GM12878 (cell line): ENCODE results near the gene TGM5. TPM values are rescaled to one million over a fixed set of nuclear protein-coding genes. Genes with fewer than 3 reads are reported as not detected.

Experiments
- ATAC-seq: fragments of 200-7000 bp; cut with Tn5 transposase; 3 replicates; pipeline ENCODE4 v1.9.1; 2020; ENCODE audit warnings: mild to moderate bottlenecking, moderate library complexity
- BruUV-seq: library from RNA; stranded (reverse); fragments of 400-500 nt; replicated peaks from 2 replicates; lab custom pipeline; 2021; lab: Mats Ljungman, UMichigan
- CTCF ChIA-PET: fragments of 300-600 bp; sonication (Branson Sonifier 250); formaldehyde crosslinking; extraction: SDS; loops from one replicate; lab custom pipeline; 2021; ENCODE audit warnings: inconsistent platforms; lab: Yijun Ruan, JAX
- POLR2A ChIA-PET: fragments of 350-600 bp; formaldehyde crosslinking; extraction: SDS; loops from one replicate; lab custom pipeline; 2021; ENCODE audit warnings: inconsistent platforms; lab: Charles Lee
- RAD21 ChIA-PET: fragments of 300-600 bp; sonication (Branson Sonifier 250); formaldehyde crosslinking; loops from one replicate; lab custom pipeline; 2023; ENCODE audit warnings: antibody characterized with exemption; ENCODE audit not compliant: unreplicated experiment; lab: Charles Lee
- SMC1A ChIA-PET: fragments of 300-600 bp; sonication (Branson Sonifier 250); formaldehyde crosslinking; loops from one replicate; lab custom pipeline; 2023; ENCODE audit not compliant: unreplicated experiment, uncharacterized antibody; lab: Charles Lee
- DNase-seq: peaks from one replicate; pipeline ENCODE4 v3.0.0-alpha.2; 2011; ENCODE audit warnings: low read depth, low spot score
- FAIRE-seq: peaks from 3 replicates; lab custom pipeline; 2011; peaks lifted over from hg19 to GRCh38; lab: Jason Lieb, UNC
- H2AFZ ChIP-seq: 2 replicates; pipeline ENCODE4 v1.6.0; 2011; ENCODE audit warnings: low read depth, low read length, control low read depth; ENCODE audit not compliant: control insufficient read depth
- H3K27ac ChIP-seq: 2 replicates; pipeline ENCODE4 v1.5.1; 2011; ENCODE audit warnings: control low read depth; ENCODE audit not compliant: control insufficient read depth, insufficient read depth
- H3K27me3 ChIP-seq, 2 experiments: replicated peaks in 1 of 2; 2 replicates each; pipeline versions ENCODE4 v1.6.0 to v1.6.1; 2011; ENCODE audit warnings: low read length in 1 of 2; ENCODE audit not compliant: control insufficient read depth in 2 of 2, insufficient read depth in 2 of 2
- H3K36me3 ChIP-seq, 2 experiments: 2 replicates each; pipeline ENCODE4 v1.5.1; 2011; ENCODE audit warnings: low read length in 1 of 2; ENCODE audit not compliant: control insufficient read depth in 2 of 2, insufficient read depth in 2 of 2
- H3K4me1 ChIP-seq: 2 replicates; pipeline ENCODE4 v1.6.1; 2011; ENCODE audit warnings: mild to moderate bottlenecking, low read length, moderate library complexity, mixed read lengths; ENCODE audit not compliant: control insufficient read depth, insufficient read depth
- H3K4me2 ChIP-seq: 2 replicates; pipeline ENCODE4 v1.6.0; 2011; ENCODE audit warnings: control low read depth; ENCODE audit not compliant: control insufficient read depth, insufficient read depth
- H3K4me3 ChIP-seq: fragments of 200-600 bp; sonication (generic); 2 replicates; pipeline ENCODE4 v1.5.1; 2016
- H3K79me2 ChIP-seq: 2 replicates; pipeline ENCODE4 v1.6.0; 2011; ENCODE audit warnings: low read length; ENCODE audit not compliant: control insufficient read depth, insufficient read depth
- H3K9ac ChIP-seq: 2 replicates; pipeline ENCODE4 v1.8.0; 2011; ENCODE audit warnings: low read length, control low read depth, mixed read lengths; ENCODE audit not compliant: control insufficient read depth, insufficient read depth
- H3K9me3 ChIP-seq: replicated peaks from 3 replicates; pipeline ENCODE4 v1.5.1; 2011; ENCODE audit warnings: mild to moderate bottlenecking, low read length; ENCODE audit not compliant: control insufficient read depth, insufficient read depth
- H4K20me1 ChIP-seq: 2 replicates; pipeline ENCODE4 v1.6.0; 2011; ENCODE audit not compliant: control insufficient read depth, insufficient read depth
- BHLHE40 ChIP-seq, 2 experiments: fragments of 450-650 bp in 1 of 2; IDR thresholded peaks; 2 replicates each; pipeline ENCODE4 v1.6.1; 2011 to 2017; ENCODE audit warnings: low read depth in 2 of 2, borderline replicate concordance in 1 of 2, improper control_type of control experiment in 1 of 2, low read length in 1 of 2, mild to moderate bottlenecking in 1 of 2
- CBX3 ChIP-seq: fragments of 200-600 bp; sonication (generic); IDR thresholded peaks from 2 replicates; pipeline ENCODE4 v1.6.1; 2016; ENCODE audit warnings: low read depth, borderline replicate concordance
- ETV6 ChIP-seq, 2 experiments: fragments of 450-650 bp in 1 of 2; IDR thresholded peaks in 1 of 2; conservative IDR thresholded peaks in 1 of 2; 2 replicates each; pipeline ENCODE4 v1.6.1; 2014; ENCODE audit warnings: antibody characterized with exemption in 1 of 2, borderline replicate concordance in 1 of 2, low read depth in 1 of 2, mild to moderate bottlenecking in 1 of 2, moderate library complexity in 1 of 2
- GABPA ChIP-seq: IDR thresholded peaks from 2 replicates; pipeline ENCODE4 v1.6.1; 2014; ENCODE audit warnings: antibody characterized with exemption, low read depth, mild to moderate bottlenecking, inconsistent platforms
- MXI1 ChIP-seq: fragments of 150-350 bp; IDR thresholded peaks from 2 replicates; pipeline ENCODE4 v1.6.1; 2011; ENCODE audit warnings: low read depth, mild to moderate bottlenecking, inconsistent platforms, low read length, improper control_type of control experiment
- YBX1 ChIP-seq: fragments of 450-650 bp; IDR thresholded peaks from 2 replicates; pipeline ENCODE4 v1.6.1; 2016; ENCODE audit warnings: antibody characterized with exemption
- ZNF217 ChIP-seq: fragments of 450-650 bp; IDR thresholded peaks from 2 replicates; pipeline ENCODE4 v1.6.1; 2017; ENCODE audit warnings: antibody characterized with exemption, mild to moderate bottlenecking
- ZZZ3 ChIP-seq: IDR thresholded peaks from 2 replicates; pipeline ENCODE4 v1.6.1; 2011; ENCODE audit warnings: low read depth; ENCODE audit not compliant: control insufficient read depth, insufficient read length
- WGBS: methylation state at CpG from one replicate; pipeline ENCODE4 v1.1.6; 2016; ENCODE audit warnings: low lambda C conversion rate; ENCODE audit not compliant: insufficient replicate concordance, insufficient coverage; ENCODE audit errors: missing lambda C conversion rate; 5-methylcytosine and 5-hydroxymethylcytosine counted together
- in situ Hi-C: fragments of 300-500 bp; cut with MboI; formaldehyde crosslinking; loops from 9 replicates; pipeline ENCODE4 v1.14.3; 2018; ENCODE audit warnings: mixed read lengths
- intact Hi-C: fragments of 100-400 bp; cut with micrococcal nuclease; formaldehyde crosslinking; loops from one replicate; pipeline ENCODE4 v1.14.2; 2022; ENCODE audit not compliant: unreplicated experiment
- polyA plus RNA-seq, 11 experiments: library from polyadenylated mRNA; depleted of rRNA in 4 of 11; unstranded in 6 of 11; stranded (reverse) in 5 of 11; fragments of >200 nt; fragmentation: Nextera tagmentation in 4 of 11; fragmentation: Illumina TruSeq in 1 of 11; extraction: Ambion mirVana in 4 of 11; extraction: Trizol in 1 of 11; gene quantifications; 1 replicate in 1 of 11; 2 replicates in 10 of 11; pipeline versions ENCODE4 v1.2.1 to v1.2.3, GENCODE V29; 2011 to 2016; ENCODE audit warnings: inconsistent platforms in 2 of 11, missing spikeins in 2 of 11, low read depth in 1 of 11
- total RNA-seq, 4 experiments: library from RNA; depleted of rRNA in 3 of 4; stranded (reverse); fragments of >200 nt in 3 of 4; fragmentation: Illumina TruSeq in 1 of 4; extraction: Trizol in 1 of 4; gene quantifications; 2 replicates each; pipeline versions ENCODE4 v1.2.1 to v1.2.3, GENCODE V29; 2013 to 2021

Gene TGM5
- total and polyA plus RNA-seq, 10 of the 15 experiments (the other 5 are each of a cell fraction or from before 2014, with no cell fraction given) = 4.4 to 27.1 (median 5.6) TPM

DNA sequence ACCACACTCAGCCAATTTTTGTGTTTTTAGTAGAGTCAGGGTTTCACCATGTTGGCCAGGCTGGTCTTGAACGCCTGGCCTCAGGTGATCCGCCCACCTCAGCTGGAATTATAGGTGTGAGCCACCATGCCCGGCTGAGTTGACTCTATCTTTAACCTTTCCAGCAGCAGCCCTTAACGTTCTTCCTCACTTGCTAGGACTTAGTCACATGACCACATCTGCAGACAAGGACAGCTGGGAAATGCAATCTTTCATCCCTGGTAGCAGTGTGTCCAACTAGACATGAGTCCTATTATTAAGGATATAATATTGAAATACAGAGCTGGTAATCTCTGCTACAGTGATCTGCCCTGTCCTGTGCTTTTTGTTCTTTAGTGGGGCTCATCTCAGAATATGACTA, 45.6 kb upstream of the TGM5 start:
- Histone ChIP-seq H3K4me3 (no peak overlapping the region), H4K20me1 (no peaks in the 10 kb centered on the region), H3K9ac (no peak overlapping the region), H3K4me2 (no peak overlapping the region), H3K27ac (no peak overlapping the region), H3K79me2 (no peaks in the 10 kb centered on the region), H3K36me3 (no peaks in the 10 kb centered on the region), H3K4me1 (no peaks in the 10 kb centered on the region), H3K27me3 (peaks cover 0 to 2% of the 10 kb centered on the region in 2 experiments; a peak in 1 of 4 replicates), H3K9me3 (no peaks in the 10 kb centered on the region), H2AFZ (no peak overlapping the region)
- RAD21 ChIA-PET = no interaction called here
- SMC1A ChIA-PET = interaction anchor here (0.6 kb wide), 1 partner anchor 1170 kb away, joined by 3 read pairs; no protein-coding TSS in a partner anchor
- 25% methylated on average over 4 of the region's 4 CpGs for WGBS
- no peak for DNase-seq
- in situ Hi-C loops (no loop called here), intact Hi-C loops (no loop called here)
- POLR2A ChIA-PET = no interaction called here
- no TSS peak for BruUV-seq
- no peak for TF ChIP-seq ZNF217
- TF ChIP-seq YBX1 = no peak
- no peak for TF ChIP-seq ZZZ3
- no peak for TF ChIP-seq ETV6 (conservative IDR thresholded peaks at IDR 0.05 in 1 of 2, IDR thresholded peaks at IDR 0.05 in 1 of 2; ENCODE audit: borderline replicate concordance in 1 of 2, low read depth in 1 of 2)
- no peak for TF ChIP-seq GABPA
- no peak for TF ChIP-seq MXI1
- TF ChIP-seq BHLHE40 (IDR thresholded peaks at IDR 0.05; ENCODE audit: borderline replicate concordance in 1 of 2, low read depth in 2 of 2, low read length in 1 of 2) = no peak
- TF ChIP-seq CBX3 = no peak
- ATAC-seq = no peak
- no peak for FAIRE-seq
- CTCF ChIA-PET = interaction anchor here (0.9 to 1.4 kb wide), 2 partner anchors 9 to 27 kb away, joined by 3 to 4 read pairs; no protein-coding TSS in a partner anchor
